Measurements from ENCODE around the gene TEX52.
A peak's percentile ranks its signal among the peaks of the same experiment; 100 is the strongest.
"Not testable (repeated sequence)": the region's sequence is repeated elsewhere in the genome, so short reads cannot be mapped to it uniquely, and the experiment has no call there.

The TEX52 gene

DNA sequence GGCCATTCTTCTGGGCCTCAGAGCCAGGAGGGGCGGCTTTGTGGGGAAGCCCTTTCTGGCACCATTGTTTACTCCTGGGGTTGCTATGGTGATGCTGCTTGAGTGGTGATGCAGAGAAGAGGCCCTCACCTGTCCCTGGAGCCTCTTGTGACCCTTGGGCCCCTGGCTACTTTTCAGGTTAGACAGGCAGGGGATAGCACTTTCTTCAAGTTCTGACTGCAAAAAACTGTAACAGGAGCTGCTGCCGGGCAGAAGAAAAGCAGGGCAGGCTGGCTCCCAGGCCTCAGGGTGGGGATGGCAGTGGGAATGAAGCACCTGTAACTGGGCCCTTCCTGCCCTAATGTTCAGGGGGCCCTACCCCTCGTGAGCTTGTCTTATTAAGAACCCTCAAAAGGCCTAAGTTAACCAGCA lies at the start of gene TEX52:
TEX52 (minus strand) TSS at position 19 of the 411 bp plus-strand sequence; CDS start at position 6, 13 bp downstream.
- no peak for DNase-seq (ENCODE audit: low read depth in 2 of 2)

DNA sequence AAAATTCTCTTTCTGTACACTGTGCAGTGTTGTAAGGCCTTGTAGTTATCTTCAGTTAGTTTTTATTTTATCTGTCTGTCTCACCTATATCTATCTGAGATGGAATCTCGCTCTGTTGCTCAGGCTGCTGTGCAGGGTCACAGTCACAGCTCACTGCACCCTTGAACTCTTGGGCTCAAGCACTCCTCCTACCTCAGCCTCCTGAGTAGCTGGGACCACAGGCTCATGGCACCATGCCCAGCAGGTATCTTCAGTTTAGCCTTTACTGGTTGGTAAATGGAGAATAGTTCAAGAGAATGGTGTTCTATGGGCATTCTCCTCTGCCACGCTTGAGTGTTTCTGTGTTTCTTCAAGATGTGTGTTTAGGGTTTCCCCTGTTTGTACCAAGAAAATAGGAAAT lies 47.4 kb upstream of the TEX52 start:
- no peak for DNase-seq (ENCODE audit: low read depth in 2 of 2)

DNA sequence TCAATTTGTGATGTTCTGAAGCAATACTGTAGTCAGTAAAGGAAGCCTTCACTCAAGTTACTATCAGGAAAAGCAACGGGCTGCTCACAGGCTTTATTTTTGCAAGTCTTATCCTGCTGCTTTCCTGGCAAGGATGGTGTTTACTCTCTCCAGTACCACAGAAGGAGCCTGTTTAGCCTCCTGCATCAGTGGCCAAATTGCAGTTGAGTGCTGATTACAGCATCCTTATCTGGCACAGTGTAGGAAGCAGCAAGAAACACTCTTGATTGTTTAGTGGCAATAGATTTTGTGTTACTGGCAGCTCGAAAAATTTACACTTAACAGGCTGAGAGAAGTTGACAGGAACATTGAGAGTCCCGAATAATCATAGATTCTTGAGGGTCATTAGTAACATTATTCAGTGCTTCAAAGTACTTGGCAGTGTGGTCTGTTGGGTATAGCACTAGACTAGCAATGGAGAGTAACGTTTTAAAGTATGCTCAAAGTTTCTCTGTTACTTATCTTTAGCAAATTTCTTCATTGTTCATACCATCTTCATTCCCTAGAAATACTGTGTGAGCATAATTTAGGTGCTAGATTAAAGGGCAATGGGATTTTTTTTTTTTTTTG lies 45.5 kb upstream of the TEX52 start:
- DNase-seq (ENCODE audit: low read depth in 2 of 2): no peak

DNA sequence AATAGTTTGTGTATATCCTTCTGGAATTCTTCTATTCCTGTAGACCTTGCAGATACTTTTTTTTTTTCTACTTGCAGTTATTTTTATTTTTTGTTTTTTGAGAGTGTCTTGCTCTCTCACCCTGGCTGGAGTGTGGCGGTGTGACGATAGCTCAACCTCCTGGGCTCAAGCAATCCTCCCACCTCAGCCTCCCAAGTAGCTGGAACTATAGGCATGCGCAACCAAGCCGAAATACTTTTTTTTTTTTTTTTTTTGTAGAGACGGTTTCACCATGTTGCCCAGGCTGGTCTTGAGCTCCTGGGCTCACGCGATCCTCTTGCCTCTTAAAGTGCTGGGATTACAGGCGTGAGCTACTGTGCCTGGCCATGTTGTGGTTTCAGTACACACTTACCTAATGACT lies 43.8 kb upstream of the TEX52 start:
- DNase-seq (ENCODE audit: low read depth in 2 of 2): no peak

DNA sequence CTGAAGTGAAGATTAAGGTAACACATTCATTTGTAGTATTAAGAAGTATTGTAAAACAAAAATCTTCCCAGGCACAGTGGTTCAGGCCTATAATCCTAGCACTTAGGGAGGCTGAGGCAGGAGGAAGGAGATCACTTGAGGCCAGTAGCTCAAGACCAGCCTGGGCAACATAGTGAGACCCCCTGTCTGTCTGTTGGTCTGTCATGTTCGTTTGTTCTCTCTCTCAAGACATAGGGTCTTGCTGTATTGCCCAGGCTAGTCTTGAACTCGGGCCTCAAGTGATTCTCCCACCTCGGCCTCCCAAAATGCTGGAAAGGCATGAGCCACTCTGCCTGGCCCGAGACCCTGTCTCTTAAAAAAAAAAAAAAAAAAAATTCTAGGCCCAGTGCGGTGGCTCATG lies 40.6 kb upstream of the TEX52 start:
- no peak for DNase-seq (ENCODE audit: low read depth in 2 of 2)

DNA sequence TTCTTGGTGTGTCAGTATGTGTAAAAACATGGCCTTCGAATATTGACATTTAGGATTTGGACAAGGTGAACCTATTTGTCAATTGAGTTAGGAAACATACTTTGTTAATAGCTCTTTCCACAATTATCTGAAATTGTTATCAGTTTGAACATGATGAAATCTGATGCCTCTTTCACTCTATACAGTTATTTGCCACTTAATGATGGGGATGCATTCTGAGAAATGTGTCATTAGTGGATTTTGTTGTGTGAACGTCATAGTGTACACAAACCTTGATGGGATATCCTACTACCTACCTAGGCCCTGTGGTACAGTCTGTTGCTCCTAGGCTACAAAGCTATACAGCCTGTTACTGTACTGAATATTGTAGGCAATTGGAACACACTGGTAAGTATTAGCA lies 38.7 kb upstream of the TEX52 start:
- DNase-seq (ENCODE audit: low read depth in 2 of 2): no peak

DNA sequence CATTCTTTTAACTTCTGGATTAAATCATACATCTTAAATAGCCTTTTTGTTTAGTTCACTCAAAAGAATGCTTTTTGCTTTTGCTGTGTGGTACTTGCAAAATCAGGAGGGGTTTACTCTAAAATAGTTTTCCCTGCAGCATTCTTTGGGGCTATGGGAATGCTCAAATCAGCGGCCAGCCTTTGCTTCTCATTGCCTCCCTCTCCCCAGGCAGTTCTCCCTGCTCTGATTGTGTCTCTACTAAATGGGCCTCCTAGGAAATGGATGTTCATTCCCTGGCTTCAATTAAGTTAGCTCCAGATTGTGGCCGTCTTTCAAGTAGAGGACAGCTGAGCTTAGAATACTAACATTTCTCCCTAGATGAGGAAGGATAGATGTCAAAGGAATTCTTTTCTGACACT lies 38.2 kb upstream of the TEX52 start:
- no peak for DNase-seq (ENCODE audit: low read depth in 2 of 2)

DNA sequence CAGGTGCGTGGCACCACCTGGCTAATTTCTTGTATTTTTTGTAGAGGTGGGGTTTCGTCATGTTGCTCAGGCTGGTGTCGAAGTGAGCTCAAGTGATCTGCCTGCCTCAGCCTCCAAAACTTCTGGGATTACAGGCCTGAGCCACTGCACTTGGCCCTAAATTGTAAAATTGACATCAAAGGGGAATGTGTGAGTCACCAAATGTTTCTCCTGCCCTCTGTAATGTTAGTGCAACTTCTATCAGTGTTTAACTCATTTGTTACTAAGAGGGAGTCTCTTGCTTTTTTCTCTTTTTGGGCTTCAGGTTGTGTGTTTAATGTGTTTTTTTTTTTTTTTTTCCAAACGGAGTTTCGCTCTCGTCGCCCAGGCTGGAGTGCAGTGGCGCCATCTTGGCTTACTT lies 36.2 kb upstream of the TEX52 start:
- DNase-seq (ENCODE audit: low read depth in 2 of 2): no peak

DNA sequence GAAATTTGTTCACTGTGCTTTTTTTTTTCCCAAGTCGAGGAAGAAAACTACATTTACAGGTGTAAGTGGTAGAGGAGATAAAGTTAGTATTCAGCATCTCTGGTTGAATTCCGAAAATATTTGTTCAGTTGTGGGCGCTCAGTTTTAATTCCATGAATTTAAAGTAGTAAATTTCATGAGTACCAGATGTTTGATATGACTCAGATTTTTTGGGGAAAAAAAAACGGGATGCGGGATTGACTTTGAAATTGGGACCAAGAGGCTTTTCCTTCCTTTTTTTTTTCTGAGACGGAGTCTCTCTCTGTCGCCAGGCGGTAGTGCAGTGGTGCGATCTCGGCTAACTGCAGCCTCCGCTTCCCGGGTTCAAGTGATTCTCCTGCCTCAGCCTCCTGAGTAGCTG lies 35.4 kb upstream of the TEX52 start:
- DNase-seq (ENCODE audit: low read depth in 2 of 2): no peak

DNA sequence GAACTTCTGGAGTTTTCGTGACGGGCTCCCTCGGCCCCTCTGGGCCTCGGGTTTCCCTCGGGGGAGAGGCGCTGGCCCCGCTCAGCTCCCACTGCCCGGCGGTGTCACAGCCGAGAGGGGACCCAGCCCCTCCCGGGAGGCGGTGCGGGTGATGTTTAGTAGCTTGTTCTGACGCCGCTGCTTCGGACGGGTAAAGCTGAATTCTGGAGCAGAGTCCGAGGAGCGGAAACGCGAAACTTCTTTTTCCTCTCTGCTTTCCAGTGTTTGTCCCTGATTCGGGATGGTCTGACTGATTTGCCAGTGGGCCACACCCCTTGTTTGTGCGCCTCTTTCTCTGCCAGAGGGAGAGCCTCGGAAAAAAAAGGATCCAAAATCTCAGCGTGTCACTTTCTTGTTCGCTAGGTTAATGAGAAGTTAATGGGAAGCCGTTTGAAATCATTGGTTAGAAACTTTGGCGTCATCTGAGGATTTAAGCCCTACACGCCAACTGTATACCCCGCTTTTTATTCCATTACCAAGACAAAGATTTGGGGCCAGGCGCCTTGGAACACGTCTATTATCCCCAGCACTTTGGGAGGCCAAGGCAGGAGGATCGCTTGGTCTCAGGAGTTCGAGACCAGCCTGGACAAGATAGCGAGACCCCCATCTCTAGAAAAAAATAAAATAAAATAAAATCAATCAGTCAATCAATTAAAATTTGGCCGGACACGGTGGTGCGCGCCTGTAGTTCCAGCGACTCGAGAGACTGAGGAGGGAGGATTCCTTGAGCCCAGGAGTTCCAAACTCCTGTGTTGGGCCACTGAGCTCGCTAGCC lies 34.6 kb upstream of the TEX52 start:
- no peak for DNase-seq (ENCODE audit: low read depth in 2 of 2)

DNA sequence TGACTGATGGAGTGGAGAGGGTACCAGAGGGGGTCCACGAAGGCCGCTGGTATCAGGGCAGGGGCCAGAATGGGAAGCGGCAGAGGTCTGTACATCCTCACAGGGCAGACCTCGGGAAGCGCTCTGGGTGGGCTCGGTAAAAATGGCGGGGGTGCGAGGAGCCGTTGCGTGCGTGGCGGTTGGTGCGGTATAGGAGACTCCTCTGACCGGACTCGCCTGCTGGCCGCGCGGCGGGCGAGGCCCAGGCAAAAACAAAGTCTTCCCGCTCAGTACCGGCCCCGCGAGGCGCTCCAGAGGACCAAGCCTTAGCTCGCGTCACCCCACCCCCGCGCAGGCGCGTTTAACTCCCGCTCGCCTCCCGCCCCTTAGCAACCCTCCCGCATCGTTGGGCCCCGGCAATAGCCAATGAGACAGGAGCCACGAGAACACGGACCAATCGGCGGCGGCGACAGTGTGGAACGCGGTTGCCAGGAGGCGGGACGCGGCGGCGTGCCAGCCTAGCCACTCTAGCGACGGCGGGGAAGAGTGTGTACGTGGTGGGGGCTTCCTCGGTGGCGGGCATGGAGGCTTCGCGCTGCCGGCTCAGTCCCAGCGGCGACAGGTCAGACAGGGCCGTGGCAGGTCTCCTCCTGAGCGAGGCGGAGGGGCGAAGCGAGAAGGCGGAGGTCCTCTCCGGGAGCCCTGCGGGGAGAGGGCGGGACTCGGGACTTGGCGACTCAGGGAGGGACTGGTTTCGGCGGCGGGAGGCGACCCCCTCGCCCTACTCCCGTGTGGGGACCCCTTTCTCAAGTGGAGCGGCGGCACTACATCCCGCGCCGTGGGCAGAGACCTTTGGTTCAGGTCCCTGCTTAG lies 33.8 kb upstream of the TEX52 start, which contains the start of gene TULP3:
TULP3 (plus strand) TSS at position 504 of the 852 bp plus-strand sequence; CDS start at position 561, 57 bp downstream.
- peak; percentile 97 to 98 for DNase-seq (ENCODE audit: low read depth in 2 of 2)

DNA sequence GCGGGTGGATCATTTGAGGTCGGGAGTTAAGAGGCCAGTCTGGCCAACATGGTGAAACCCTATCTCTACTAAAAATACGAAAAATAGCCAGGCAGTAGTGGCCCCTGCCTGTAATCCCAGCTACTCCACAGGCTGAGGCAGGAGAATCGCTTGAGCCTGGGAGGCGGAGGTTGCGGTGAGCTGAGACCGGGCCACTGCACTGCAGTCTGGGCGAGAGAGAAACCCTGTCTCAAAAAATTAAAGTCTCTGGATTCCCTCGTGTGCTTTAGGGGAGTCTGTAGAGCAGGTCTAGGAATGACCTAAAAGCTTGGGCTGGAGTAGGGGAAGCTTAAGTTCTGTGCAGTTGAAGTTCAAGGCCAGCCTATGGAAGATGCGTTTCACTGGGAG lies 33.2 kb upstream of the TEX52 start:
- no peak for DNase-seq (ENCODE audit: low read depth in 2 of 2)

DNA sequence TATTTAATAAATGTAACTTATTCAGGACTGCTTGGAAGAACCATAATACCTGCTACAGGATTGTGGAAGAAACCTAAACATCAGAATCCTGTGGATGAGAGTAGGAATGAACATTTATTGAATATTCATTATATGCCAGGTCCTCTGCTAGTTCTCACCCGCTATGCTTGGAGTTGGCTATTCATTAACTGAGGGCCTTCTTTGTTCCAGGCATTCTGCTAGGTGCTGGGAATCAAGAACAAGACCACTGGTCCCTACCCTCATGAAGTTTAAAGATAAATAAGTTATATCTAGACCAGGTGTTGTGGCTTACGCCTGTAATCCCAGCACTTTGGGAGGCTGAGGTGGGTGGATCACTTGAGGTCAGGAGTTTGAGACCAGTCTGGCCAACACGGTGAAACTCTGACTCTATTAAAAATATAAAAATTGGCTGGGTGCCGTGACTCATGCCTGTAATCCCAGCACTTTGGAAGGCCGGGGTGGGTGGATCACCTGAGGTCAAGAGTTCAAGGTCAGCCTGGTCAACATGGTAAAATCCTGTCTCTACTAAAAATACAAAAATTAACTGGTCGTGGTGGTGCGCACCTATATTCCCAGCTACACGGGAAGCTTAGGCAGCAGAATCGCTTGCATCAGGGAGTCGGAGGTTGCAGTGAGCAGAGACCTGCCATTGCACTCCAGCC lies 30.1 kb upstream of the TEX52 start:
- DNase-seq (ENCODE audit: low read depth in 2 of 2): no peak

DNA sequence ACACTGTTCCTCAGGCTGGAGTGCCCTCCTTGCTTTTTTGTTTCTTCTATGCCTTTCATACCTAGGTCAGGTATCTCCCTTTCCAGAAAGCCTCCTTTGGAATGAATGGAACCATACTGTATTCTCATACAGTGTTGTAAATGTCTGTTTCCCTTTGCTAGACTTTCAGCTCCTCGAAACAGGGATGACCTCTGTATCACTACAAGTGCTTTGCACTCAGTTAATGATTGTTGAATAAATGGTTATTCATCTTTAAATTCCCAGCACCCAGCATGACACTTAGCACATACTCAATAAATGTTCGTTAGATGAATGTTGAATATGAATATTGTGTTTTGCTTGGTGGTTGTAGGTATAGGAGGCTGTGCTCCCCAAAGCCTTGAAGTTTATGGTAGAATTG lies 28.0 kb upstream of the TEX52 start:
- DNase-seq (ENCODE audit: low read depth in 2 of 2): no peak

DNA sequence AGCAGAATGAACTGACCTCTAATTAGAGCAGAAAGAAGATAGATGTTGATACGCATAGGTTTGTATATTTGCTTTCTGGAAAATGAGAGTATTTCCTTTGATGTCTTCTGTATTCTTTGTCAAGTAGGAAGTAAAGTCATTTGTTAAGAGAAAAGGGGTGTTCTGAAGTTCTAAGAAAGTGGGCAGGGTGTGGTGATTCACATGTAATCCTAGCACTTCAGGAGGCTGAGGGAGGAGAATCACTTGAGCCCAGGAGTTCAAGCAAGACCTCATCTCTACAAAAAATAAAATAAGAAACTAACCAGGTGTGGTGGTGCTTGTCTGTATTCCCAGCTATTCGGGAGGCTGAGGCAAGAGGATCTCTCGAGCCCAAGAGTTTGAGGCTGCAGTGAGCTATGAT lies 23.0 kb upstream of the TEX52 start:
- no peak for DNase-seq (ENCODE audit: low read depth in 2 of 2)

DNA sequence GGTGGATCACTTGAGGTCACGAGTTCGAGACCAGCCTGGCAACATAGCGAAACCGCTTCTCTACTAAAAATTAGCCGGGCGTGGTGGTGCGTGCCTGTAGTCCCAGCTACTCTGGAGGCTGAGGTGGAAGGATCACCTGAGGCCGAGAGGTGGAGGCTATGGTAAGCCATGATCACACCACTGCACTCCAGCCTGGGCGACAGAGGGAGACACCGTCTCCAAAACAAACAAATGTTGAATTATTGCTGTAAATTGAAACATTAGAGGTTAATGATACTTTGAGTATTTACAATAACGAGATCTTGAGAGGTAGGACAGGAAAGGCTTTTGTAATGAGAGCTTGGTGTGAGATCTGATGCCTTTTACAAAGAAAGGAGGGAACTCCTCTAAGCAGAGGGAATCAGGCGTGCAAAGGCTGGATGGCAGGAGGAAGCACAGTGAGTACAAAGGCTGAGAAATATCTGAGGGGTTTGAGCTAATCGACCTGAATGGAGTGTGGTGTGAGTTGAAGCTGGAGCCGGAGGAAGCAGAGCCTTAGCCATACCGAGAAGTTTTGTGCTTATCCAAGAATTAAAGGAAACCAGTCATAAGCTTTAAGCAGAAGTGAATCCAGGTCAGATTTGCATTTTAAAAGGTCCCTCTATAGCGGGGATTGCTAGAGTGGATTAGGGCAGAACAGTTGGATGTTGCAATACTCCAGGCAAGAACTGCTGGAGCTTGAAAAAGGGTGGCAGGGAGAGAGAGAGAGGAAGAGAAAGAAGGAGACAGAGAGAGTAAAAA lies 21.3 kb upstream of the TEX52 start:
- no peak for DNase-seq (ENCODE audit: low read depth in 2 of 2)

DNA sequence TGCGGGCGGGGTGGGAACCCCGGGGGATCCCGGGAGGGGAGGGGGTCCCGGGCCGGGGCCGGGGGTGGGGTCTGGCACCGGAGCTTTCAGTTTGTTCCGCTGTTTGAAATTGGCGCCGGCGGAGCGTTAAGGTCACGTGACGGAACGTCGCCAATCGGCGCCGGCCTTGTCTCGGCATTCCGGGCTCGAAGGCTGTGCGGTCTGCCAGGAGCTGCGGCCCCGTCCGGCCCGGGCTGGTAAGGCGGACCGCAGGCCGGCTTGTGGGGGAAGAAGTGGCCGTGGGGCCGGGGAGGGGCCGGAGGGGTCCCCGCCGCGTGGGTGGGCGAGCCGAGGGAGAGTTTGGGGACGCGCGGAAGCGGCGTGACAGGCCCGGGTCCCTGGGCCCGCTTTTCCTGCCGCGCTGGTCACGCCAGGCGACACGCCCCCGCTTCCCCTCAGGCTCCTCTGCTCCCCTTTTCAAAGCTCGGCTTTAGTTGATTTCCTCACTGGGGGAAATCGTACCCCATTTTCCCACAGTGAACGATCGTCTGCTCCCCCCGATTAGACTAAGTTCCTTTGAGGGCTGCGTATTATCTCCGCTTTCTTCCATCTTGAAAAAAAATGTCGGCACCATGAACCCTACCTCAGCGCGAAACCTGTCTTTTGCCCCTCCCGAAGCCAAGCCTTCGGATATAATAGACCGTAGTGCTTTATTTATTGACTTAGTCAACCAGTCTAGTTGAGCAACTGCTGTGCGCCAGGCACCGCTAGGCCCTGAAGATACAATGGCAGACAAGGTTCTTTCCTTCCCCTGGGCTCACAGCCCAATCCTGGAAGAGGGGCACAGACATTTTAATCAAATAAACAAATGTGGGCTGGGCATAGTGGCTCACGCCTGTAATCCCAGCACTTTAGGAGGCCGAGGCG lies 20.5 kb upstream of the TEX52 start, which contains the start of the genes FOXM1 and RHNO1:
FOXM1 (minus strand) TSS at position 128 of the 906 bp plus-strand sequence. CDS start 2,696 bp downstream, outside the sequence.
RHNO1 (plus strand) TSS at position 177 of the 906 bp plus-strand sequence. CDS start 8,144 bp downstream, outside the sequence.
- DNase-seq (ENCODE audit: low read depth in 2 of 2): peak; percentile 75 to 82

DNA sequence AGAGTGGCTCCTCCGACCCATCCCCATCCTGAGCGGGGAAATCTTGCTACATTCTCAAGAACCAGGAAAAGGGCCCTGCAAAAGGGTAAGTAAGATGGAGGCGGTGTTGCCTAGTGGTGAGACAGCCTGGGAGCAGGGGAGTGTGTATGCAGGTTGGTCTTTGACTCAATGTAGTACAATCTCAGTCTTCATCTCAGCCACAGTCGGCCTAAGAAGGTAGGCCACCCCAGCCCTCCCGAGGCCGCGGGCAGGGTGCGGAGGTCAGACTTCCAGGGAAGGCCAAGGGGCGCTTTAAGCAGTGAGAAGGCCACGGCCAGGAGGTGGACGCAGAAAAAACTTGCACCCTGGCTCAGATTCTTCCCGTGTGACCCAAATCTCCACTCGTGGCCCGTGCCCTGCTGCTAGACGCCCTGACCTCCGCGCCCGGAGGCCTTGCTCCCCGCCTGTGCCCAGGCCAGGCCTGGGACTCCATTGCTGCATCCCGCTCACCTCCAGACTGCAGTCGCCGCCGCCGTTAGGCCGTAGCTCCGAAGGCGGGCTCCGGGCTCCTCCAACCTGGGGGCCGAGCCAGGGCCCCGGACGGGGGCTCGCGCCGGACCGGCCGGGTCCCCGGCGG lies 19.7 kb upstream of the TEX52 start:
- no peak for DNase-seq (ENCODE audit: low read depth in 2 of 2)

DNA sequence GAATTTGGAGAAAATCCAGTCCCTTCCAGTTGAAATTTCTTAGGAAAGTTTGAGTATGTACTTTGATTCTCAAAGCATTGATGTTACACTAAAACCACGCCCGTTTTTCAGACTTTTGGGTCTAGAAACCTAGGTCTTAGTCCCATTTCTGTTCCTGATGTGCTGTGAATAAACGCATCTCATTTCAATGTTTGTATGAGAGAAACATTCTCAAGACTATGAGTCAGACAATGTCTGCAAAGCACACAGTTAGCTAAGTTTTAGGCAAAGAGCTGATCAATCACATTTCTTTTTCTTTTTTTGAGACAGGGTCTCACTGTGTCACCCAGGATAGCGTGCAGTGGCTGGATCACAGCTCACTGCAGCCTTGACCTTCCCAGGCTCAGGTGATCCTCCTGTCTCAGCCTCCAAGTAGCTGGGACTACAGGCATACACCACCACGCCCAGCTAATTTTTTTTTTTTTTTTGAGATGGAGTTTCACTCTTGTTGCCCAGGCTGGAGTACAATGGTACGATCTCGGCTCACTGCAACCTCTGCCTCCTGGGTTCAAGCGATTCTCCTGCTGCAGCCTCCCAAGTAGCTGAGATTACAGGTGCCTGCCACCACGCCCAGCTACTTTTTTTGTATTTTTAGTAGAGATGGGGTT lies 12.3 kb upstream of the TEX52 start:
- not testable (repeated sequence) for DNase-seq (ENCODE audit: low read depth in 2 of 2)
